Upper lobe of left lung (tissue), 6 donors: ENCODE results near the gene ARRB1. TPM values are rescaled to one million over a fixed set of nuclear protein-coding genes. Genes with fewer than 3 reads are reported as not detected.

ENCODE experiments used
- ATAC-seq, 2 donors: fragments of 200-7000 bp; cut with Tn5 transposase; one replicate each; pipeline ENCODE4 v1.9.1; 2022; ENCODE audit warnings: mild to moderate bottlenecking in 2 of 2, moderate library complexity in 2 of 2; ENCODE audit not compliant: low FRiP score in 2 of 2
- DNase-seq, 2 donors: peaks; one replicate each; pipeline ENCODE4 v3.0.0-alpha.2; 2019 to 2020
- H3K27ac ChIP-seq, 4 donors: fragments of 200-600 bp; sonication (generic); one replicate each; pipeline ENCODE4 v1.5.1; 2016 to 2019
- H3K27me3 ChIP-seq, 4 donors: fragments of 200-600 bp; sonication (generic); one replicate each; pipeline ENCODE4 v1.5.1; 2017 to 2019
- H3K36me3 ChIP-seq, 4 donors: fragments of 200-600 bp; sonication (generic); one replicate each; pipeline ENCODE4 v1.5.1; 2016 to 2019
- H3K4me1 ChIP-seq, 4 donors: fragments of 200-600 bp; sonication (generic); one replicate each; pipeline ENCODE4 v1.5.1; 2018 to 2019
- H3K4me3 ChIP-seq, 4 donors: fragments of 200-600 bp; sonication (generic); one replicate each; pipeline ENCODE4 v1.5.1; 2017 to 2019; ENCODE audit warnings: mild to moderate bottlenecking in 2 of 4, moderate library complexity in 1 of 4
- H3K9me3 ChIP-seq, 4 donors: fragments of 200-600 bp; sonication (generic); one replicate each; pipeline ENCODE4 v1.5.1; 2018 to 2019
- EP300 ChIP-seq, 4 donors: sonication (generic); formaldehyde crosslinking; IDR thresholded peaks; one replicate each; pipeline ENCODE4 v1.5.1; 2017; ENCODE audit warnings: antibody characterized with exemption in 4 of 4, control low read depth in 2 of 4
- POLR2A ChIP-seq, 4 donors: fragments of 450-650 bp; IDR thresholded peaks; one replicate each; pipeline ENCODE4 v1.5.1; 2016 to 2017; ENCODE audit warnings: antibody characterized with exemption in 4 of 4, mild to moderate bottlenecking in 2 of 4
- POLR2AphosphoS5 ChIP-seq, 2 donors: sonication (generic); formaldehyde crosslinking; IDR thresholded peaks; one replicate each; pipeline ENCODE4 v1.5.1; 2017; ENCODE audit warnings: antibody characterized with exemption in 2 of 2
- WGBS, 2 donors: methylation state at CpG; one replicate each; pipeline ENCODE4 v1.1.5; 2017 to 2018; 5-methylcytosine and 5-hydroxymethylcytosine counted together
- total RNA-seq, 6 donors: library from RNA; depleted of rRNA in 4 of 6; stranded (reverse); fragments of >200 nt in 4 of 6; gene quantifications; one replicate each; pipeline versions ENCODE4 v1.1.0 to v1.2.1, GENCODE V29; 2016 to 2021
- TF ChIP-seq, protein P1 (sequence below), 6 experiments: fragments of 450-650 bp in 4 of 6; fragments of 200-600 bp in 2 of 6; sonication (generic) in 2 of 6; IDR thresholded peaks; one replicate each; pipeline ENCODE4 v1.5.1; 2016 to 2019; ENCODE audit warnings: antibody characterized with exemption in 6 of 6
- donor health status: DM: no; HTN: no; CAD: no; lungs with moderate emphysema.
- donor health status: DM: no; HTN: yes; CAD: no; lungs with severe emphysema.

ARRB1 gene
- total RNA-seq, 6 donors from 2014 or later = 119 to 235 (median 170) TPM

DNA sequence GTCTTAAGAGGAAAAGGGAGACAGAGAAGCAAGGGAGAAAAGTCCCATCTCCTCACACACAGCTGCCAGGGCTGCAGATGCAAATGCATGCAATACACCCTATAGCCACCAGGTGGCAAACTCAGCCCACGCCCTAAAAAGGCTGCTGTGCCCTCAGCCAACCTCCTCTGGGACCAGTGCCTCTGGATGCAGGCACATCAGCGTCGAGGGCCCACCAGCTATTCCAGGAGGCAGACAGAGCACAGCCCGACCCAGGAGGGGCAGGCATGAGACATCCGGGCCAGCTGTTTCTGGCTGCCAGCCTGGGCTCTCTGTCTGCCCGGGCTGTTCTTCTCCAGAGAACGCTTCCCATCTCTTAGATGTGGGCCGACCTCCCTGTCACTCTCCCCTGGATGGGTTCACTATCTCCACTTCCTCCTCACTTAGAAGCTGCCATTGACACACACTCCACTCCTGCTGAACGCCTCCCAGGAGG, 71.2 kb downstream of the ARRB1 start:
- ATAC-seq = peak; percentile 82 to 89
- WGBS, 2 donors = 26 to 29% methylated on average over 9 of the region's 9 CpGs
- DNase-seq = peak in 1 of 2 donors; percentile 76
- no peaks in the 10 kb centered on the region for H3K9me3 ChIP-seq
- peaks cover 23 to 98% (median 75%) of the 10 kb centered on the region in 4 donors for H3K36me3 ChIP-seq
- no peaks in the 10 kb centered on the region for H3K27me3 ChIP-seq
- H3K27ac ChIP-seq = peak overlapping the region; percentile 2 to 83 (median 50)
- TF ChIP-seq POLR2AphosphoS5 (IDR thresholded peaks at IDR 0.05) = peak in 1 of 2 donors; percentile 21
- TF ChIP-seq POLR2A (IDR thresholded peaks at IDR 0.05) = no peak
- no peak for TF ChIP-seq EP300 (IDR thresholded peaks at IDR 0.05)
- TF ChIP-seq, protein P1, sequence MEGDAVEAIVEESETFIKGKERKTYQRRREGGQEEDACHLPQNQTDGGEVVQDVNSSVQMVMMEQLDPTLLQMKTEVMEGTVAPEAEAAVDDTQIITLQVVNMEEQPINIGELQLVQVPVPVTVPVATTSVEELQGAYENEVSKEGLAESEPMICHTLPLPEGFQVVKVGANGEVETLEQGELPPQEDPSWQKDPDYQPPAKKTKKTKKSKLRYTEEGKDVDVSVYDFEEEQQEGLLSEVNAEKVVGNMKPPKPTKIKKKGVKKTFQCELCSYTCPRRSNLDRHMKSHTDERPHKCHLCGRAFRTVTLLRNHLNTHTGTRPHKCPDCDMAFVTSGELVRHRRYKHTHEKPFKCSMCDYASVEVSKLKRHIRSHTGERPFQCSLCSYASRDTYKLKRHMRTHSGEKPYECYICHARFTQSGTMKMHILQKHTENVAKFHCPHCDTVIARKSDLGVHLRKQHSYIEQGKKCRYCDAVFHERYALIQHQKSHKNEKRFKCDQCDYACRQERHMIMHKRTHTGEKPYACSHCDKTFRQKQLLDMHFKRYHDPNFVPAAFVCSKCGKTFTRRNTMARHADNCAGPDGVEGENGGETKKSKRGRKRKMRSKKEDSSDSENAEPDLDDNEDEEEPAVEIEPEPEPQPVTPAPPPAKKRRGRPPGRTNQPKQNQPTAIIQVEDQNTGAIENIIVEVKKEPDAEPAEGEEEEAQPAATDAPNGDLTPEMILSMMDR (IDR thresholded peaks at IDR 0.05) = peak; percentile 92 to 98 (median 96)
- H3K4me3 ChIP-seq = no peak overlapping the region
- peaks cover 21 to 44% (median 32%) of the 10 kb centered on the region in 4 donors for H3K4me1 ChIP-seq

DNA sequence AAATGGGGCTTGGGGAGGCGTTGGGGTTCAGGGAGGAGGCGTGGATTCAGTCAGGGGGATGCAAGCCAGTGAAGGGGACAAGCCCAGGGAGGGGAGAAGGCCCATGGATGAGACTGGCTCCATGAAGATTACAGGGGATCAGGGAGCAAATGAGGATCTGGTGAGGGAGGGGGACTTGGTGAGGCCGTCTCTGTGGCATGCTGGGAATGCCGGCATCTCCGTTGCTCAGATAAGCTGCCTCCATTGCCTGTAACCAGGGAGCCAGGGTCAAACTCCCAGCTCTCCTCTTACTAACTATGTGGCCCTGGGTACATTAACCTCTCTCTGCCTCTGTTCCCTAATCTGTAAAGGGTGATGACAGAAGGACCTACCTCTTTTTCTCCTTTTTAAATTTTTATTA, 72.2 kb downstream of the ARRB1 start:
- peaks cover 23 to 98% (median 72%) of the 10 kb centered on the region in 4 donors for H3K36me3 ChIP-seq

DNA sequence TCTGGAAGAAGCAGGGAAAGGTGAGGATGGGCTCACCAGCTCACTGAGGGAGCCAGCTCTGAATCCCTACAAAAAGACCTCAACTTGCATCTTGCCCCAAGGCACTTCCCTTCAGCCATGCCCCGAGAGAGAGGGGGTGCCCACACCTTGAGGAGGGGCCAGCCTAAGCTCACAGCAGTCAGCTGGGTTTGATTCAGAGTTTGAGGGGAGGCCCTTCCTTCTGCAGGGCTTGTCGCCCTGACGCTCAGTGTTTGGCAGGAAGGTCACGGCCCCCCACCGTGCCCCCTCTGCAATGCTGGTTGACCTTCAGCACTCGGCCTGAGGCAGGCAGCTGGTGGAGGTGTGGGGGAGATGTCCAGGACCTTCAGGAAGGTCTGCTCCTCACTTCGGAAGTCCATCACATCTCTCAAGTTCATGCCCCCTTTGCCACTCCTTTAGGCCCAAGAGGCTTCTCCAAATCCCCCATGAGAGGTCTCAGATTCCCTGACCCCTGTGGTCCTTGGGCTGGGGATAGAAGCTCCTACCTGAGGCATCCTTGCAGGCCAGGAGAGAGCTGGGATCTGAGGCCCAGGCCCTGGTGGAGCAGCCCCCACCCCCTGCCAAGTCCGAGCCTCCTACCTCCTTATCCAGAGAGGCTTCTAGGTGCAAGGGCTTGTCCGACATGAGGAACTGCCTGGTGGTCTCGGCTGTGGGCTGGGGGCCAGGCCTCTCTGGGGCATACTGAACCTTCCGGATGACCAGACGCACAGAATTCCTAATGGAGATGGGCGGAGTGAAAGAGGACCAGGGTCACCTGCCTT, 73.3 kb downstream of the ARRB1 start:
- H3K36me3 ChIP-seq = peaks cover 26 to 98% (median 72%) of the 10 kb centered on the region in 4 donors

More for the DNA sequence above, 72.2 kb downstream of the ARRB1 start:
- TF ChIP-seq POLR2AphosphoS5 (IDR thresholded peaks at IDR 0.05) (no peak), EP300 (IDR thresholded peaks at IDR 0.05) (no peak), POLR2A (IDR thresholded peaks at IDR 0.05) (no peak)
- TF ChIP-seq, protein P1 (IDR thresholded peaks at IDR 0.05) = no peak
- no peaks in the 10 kb centered on the region for H3K27me3 ChIP-seq
- H3K27ac ChIP-seq = peak overlapping the region in 2 of 4 donors; percentile 65 to 83
- no peak overlapping the region for H3K4me3 ChIP-seq
- WGBS, 2 donors = 81 to 88% methylated on average over 5 of the region's 5 CpGs
- DNase-seq = no peak
- ATAC-seq = no peak
- H3K4me1 ChIP-seq = peaks cover 23 to 45% (median 35%) of the 10 kb centered on the region in 4 donors
- no peaks in the 10 kb centered on the region for H3K9me3 ChIP-seq

DNA sequence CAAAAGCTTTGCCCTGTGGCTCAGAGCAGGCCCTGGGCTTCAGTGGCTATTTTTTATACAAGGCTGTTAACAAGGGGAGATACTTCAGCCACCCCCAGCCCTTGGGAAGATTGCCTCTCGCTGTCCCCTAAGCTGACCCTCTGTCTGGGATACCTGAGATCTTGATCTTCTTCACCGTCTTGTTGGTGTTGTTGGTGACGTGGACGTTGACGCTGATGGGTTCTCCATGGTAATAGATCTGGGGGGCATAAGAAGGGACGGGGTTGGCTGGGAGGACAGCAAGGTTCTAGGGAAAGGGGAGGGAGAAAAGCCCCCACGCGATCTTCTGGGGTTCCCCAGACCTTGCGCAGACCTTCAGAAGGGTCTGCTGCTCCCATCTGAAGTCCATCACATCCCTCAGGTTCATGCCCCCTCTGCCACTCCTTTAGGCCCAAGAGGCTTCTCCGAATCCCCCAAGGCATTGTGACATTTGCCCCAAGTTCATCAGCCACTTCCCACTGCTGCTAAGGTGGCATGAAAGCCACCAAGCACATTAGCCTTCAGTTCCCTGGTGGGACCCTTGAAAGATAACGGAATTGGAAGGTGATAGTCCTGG, 74.2 kb downstream of the ARRB1 start:
- Histone ChIP-seq H3K4me3 (no peak overlapping the region), H3K27ac (peak overlapping the region in 2 of 4 donors; percentile 76 to 83)

More for the DNA sequence above, 73.3 kb downstream of the ARRB1 start:
- Histone ChIP-seq H3K4me3 (no peak overlapping the region), H3K9me3 (no peaks in the 10 kb centered on the region), H3K27me3 (no peaks in the 10 kb centered on the region), H3K27ac (peak overlapping the region in 2 of 4 donors; percentile 65 to 83), H3K4me1 (peaks cover 23 to 42% (median 35%) of the 10 kb centered on the region in 4 donors)
- DNase-seq = peak in 1 of 2 donors; percentile 20
- WGBS, 2 donors = 81 to 87% methylated on average over 9 to 13 of the region's 13 CpGs
- no peak for TF ChIP-seq POLR2AphosphoS5 (IDR thresholded peaks at IDR 0.05)
- TF ChIP-seq POLR2A (IDR thresholded peaks at IDR 0.05) = no peak
- no peak for TF ChIP-seq EP300 (IDR thresholded peaks at IDR 0.05)
- TF ChIP-seq, protein P1 (IDR thresholded peaks at IDR 0.05) = no peak
- ATAC-seq = no peak

More for the DNA sequence above, 74.2 kb downstream of the ARRB1 start:
- H3K27me3 ChIP-seq = no peaks in the 10 kb centered on the region
- H3K4me1 ChIP-seq = peaks cover 23 to 39% (median 35%) of the 10 kb centered on the region in 4 donors
- H3K36me3 ChIP-seq = peaks cover 25 to 98% (median 72%) of the 10 kb centered on the region in 4 donors
- 93% methylated on average over 11 of the region's 11 CpGs for WGBS, 2 donors
- no peaks in the 10 kb centered on the region for H3K9me3 ChIP-seq
- TF ChIP-seq POLR2AphosphoS5 (IDR thresholded peaks at IDR 0.05) = no peak
- TF ChIP-seq, protein P1 (IDR thresholded peaks at IDR 0.05) = no peak
- ATAC-seq = no peak
- peak in 1 of 2 donors; percentile 13 for DNase-seq
